Lower leg skin (tissue), 3 donors: Measurements from ENCODE around the gene SLC25A31.

Experiments used
- POLR2A ChIP-seq, 2 donors: fragments of 450-650 bp; IDR thresholded peaks; one replicate each; pipeline ENCODE4 v1.6.1; 2016 to 2017; ENCODE audit warnings: antibody characterized with exemption in 2 of 2, mild to moderate bottlenecking in 1 of 2, moderate library complexity in 1 of 2
- TF ChIP-seq, protein P1 (sequence below), 3 donors: fragments of 450-650 bp; IDR thresholded peaks; one replicate each; pipeline ENCODE4 v1.5.1; 2016; ENCODE audit warnings: antibody characterized with exemption in 3 of 3, mild to moderate bottlenecking in 3 of 3, moderate library complexity in 2 of 3

- TF ChIP-seq POLR2A (IDR thresholded peaks at IDR 0.05): no peak
- TF ChIP-seq, protein P1, sequence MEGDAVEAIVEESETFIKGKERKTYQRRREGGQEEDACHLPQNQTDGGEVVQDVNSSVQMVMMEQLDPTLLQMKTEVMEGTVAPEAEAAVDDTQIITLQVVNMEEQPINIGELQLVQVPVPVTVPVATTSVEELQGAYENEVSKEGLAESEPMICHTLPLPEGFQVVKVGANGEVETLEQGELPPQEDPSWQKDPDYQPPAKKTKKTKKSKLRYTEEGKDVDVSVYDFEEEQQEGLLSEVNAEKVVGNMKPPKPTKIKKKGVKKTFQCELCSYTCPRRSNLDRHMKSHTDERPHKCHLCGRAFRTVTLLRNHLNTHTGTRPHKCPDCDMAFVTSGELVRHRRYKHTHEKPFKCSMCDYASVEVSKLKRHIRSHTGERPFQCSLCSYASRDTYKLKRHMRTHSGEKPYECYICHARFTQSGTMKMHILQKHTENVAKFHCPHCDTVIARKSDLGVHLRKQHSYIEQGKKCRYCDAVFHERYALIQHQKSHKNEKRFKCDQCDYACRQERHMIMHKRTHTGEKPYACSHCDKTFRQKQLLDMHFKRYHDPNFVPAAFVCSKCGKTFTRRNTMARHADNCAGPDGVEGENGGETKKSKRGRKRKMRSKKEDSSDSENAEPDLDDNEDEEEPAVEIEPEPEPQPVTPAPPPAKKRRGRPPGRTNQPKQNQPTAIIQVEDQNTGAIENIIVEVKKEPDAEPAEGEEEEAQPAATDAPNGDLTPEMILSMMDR (IDR thresholded peaks at IDR 0.05): no peak
Measured at GRCh38 chr4:127730142-127730913, at the start of gene SLC25A31.
